ENCODE data around the gene PAX2.

The PAX2 gene

GRCh38 chr10:100761191-100761590 is 15.8 kb downstream of the PAX2 start:
- DNase-seq, result no peak

GRCh38 chr10:100763043-100763747 is 17.8 kb downstream of the PAX2 start:
- DNase-seq, result no peak

- no peak for DNase-seq
These were observed 21.5 kb downstream of the PAX2 start for GRCh38 chr10:100766693-100767421.

GRCh38 chr10:100767422-100767775 is 22.0 kb downstream of the PAX2 start:
- DNase-seq, result no peak

GRCh38 chr10:100769481-100769880 is 24.1 kb downstream of the PAX2 start:
- no peak for DNase-seq

- DNase-seq, result no peak
These were observed 28.3 kb downstream of the PAX2 start for GRCh38 chr10:100773646-100774045.

GRCh38 chr10:100774223-100774622 is 28.8 kb downstream of the PAX2 start:
- no peak for DNase-seq

- no peak for DNase-seq
These were observed 29.5 kb downstream of the PAX2 start for GRCh38 chr10:100774876-100775275.

GRCh38 chr10:100775386-100775785 is 30.0 kb downstream of the PAX2 start:
- DNase-seq, result no peak

GRCh38 chr10:100775871-100776270 is 30.5 kb downstream of the PAX2 start:
- no peak for DNase-seq

- DNase-seq, result no peak
These were observed 31.3 kb downstream of the PAX2 start for GRCh38 chr10:100776671-100777070.

GRCh38 chr10:100779329-100779728 is 33.9 kb downstream of the PAX2 start:
- DNase-seq, result no peak

GRCh38 chr10:100780324-100780723 is 34.9 kb downstream of the PAX2 start:
- DNase-seq, result no peak

- DNase-seq, result no peak
These were observed 35.8 kb downstream of the PAX2 start for GRCh38 chr10:100781145-100781665.

- DNase-seq, result no peak
These were observed 37.3 kb downstream of the PAX2 start for GRCh38 chr10:100782461-100783244.

GRCh38 chr10:100784126-100784525 is 38.7 kb downstream of the PAX2 start:
- DNase-seq, result no peak

- DNase-seq, result no peak
These were observed 41.2 kb downstream of the PAX2 start for GRCh38 chr10:100786591-100786990.

GRCh38 chr10:100788002-100788903 is 42.9 kb downstream of the PAX2 start:
- DNase-seq, result no peak

- no peak for DNase-seq
These were observed 45.4 kb downstream of the PAX2 start for GRCh38 chr10:100790761-100791208.

GRCh38 chr10:100791369-100792058 is 46.1 kb downstream of the PAX2 start:
- peak; percentile 28 for DNase-seq

- DNase-seq, result no peak
These were observed 47.2 kb downstream of the PAX2 start for GRCh38 chr10:100792574-100792973.

GRCh38 chr10:100793055-100793454 is 47.7 kb downstream of the PAX2 start:
- no peak for DNase-seq

All from NCI-H1694 (cell line).